HEK293T (cell line): ENCODE results near the gene DLG2.

Source experiments
- CTCF ChIA-PET: fragments of 350-600 bp; formaldehyde crosslinking; extraction: SDS; loops from one replicate; lab custom pipeline; 2021; ENCODE audit warnings: antibody characterized with exemption, inconsistent platforms; lab: Yijun Ruan, JAX
- POLR2A ChIA-PET: fragments of 350-600 bp; formaldehyde crosslinking; extraction: SDS; loops from one replicate; lab custom pipeline; 2020; ENCODE audit warnings: antibody characterized with exemption, inconsistent platforms; lab: Yijun Ruan, JAX
- DNase-seq: peaks from one replicate; pipeline ENCODE4 v3.0.0; 2012; ENCODE audit warnings: mixed read lengths; ENCODE audit errors: extremely low spot score
- ARNT ChIP-seq: fragments of 450-650 bp; IDR thresholded peaks from 2 replicates; pipeline ENCODE4 v1.6.1; 2017; ENCODE audit warnings: mild to moderate bottlenecking
- BHLHE40 ChIP-seq: fragments of 450-650 bp; IDR thresholded peaks from 2 replicates; pipeline ENCODE4 v1.6.1; 2016; ENCODE audit warnings: mild to moderate bottlenecking, moderate library complexity, borderline replicate concordance
- CTBP1 ChIP-seq: fragments of 450-650 bp; IDR thresholded peaks from 2 replicates; pipeline ENCODE4 v1.6.1; 2016; ENCODE audit warnings: borderline replicate concordance
- ELF4 ChIP-seq: fragments of 450-650 bp; IDR thresholded peaks from 2 replicates; pipeline ENCODE4 v1.6.1; 2017; ENCODE audit warnings: antibody characterized with exemption
- FOXA1 ChIP-seq: fragments of 450-650 bp; IDR thresholded peaks from 2 replicates; pipeline ENCODE4 v1.6.1; 2016; ENCODE audit warnings: mild to moderate bottlenecking
- FOXK2 ChIP-seq: fragments of 450-650 bp; IDR thresholded peaks from 2 replicates; pipeline ENCODE4 v1.6.1; 2016; ENCODE audit warnings: mild to moderate bottlenecking
- FOXM1 ChIP-seq: fragments of 450-650 bp; IDR thresholded peaks from 2 replicates; pipeline ENCODE4 v1.6.1; 2017; ENCODE audit warnings: mild to moderate bottlenecking, borderline replicate concordance
- HDGF ChIP-seq: fragments of 450-650 bp; IDR thresholded peaks from 2 replicates; pipeline ENCODE4 v1.6.1; 2017; ENCODE audit warnings: antibody characterized with exemption, borderline replicate concordance
- L3MBTL2 ChIP-seq: fragments of 450-650 bp; conservative IDR thresholded peaks from 2 replicates; pipeline ENCODE4 v1.6.1; 2016; ENCODE audit warnings: mild to moderate bottlenecking
- LEF1 ChIP-seq: fragments of 450-650 bp; IDR thresholded peaks from 2 replicates; pipeline ENCODE4 v1.6.1; 2017; ENCODE audit warnings: mild to moderate bottlenecking, borderline replicate concordance
- NFRKB ChIP-seq: fragments of 450-650 bp; IDR thresholded peaks from 2 replicates; pipeline ENCODE4 v1.6.1; 2016; ENCODE audit warnings: mild to moderate bottlenecking, moderate library complexity
- SP1 ChIP-seq: fragments of 450-650 bp; IDR thresholded peaks from 2 replicates; pipeline ENCODE4 v1.6.1; 2017
- SUZ12 ChIP-seq: fragments of 450-650 bp; IDR thresholded peaks from 2 replicates; pipeline ENCODE4 v1.6.1; 2016; ENCODE audit warnings: mild to moderate bottlenecking
- TARDBP ChIP-seq: fragments of 450-650 bp; IDR thresholded peaks from 2 replicates; pipeline ENCODE4 v1.6.1; 2016
- ZNF384 ChIP-seq: fragments of 450-650 bp; IDR thresholded peaks from 2 replicates; pipeline ENCODE4 v1.6.1; 2016
- TF ChIP-seq, protein P1 (sequence below): fragments of 450-650 bp; IDR thresholded peaks from 2 replicates; pipeline ENCODE4 v1.6.1; 2016

DLG2 gene

DNA sequence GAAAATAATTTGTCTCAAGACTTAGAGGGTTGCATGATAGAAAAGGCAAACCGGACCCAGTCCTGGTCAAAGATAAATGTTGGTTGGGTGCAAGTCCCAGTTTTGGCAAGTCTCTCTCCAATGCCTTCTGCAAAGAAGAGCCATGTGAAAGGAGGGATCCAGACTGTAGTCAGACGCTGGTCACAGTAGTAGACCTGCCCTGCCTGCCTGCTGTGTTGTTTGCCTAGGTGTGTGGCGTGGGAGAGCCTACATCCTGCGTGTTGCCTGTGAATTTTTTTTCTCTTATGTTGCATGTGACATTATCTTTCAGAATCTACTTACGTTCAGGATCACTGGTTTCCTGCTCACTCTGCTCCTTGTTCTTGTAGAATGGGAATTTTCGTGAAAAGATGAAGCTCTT lies 2143.3 kb downstream of the DLG2 start:
- CTCF ChIA-PET = no interaction called here
- POLR2A ChIA-PET = no interaction called here
- no peak for DNase-seq

GRCh38 chr11:83480811-83481210 lies 2146.3 kb downstream of the DLG2 start:
- ChIA-PET CTCF (interaction anchor here (0.6 to 0.7 kb wide), 2 partner anchors 8 to 415 kb away, joined by 3 read pairs; no protein-coding TSS in a partner anchor), POLR2A (interaction anchor here (1.0 kb wide), 1 partner anchor 195 kb away, joined by 3 read pairs; no protein-coding TSS in a partner anchor)
- DNase-seq = no peak
- no peak for TF ChIP-seq NFRKB
- TF ChIP-seq FOXA1 = no peak
- TF ChIP-seq, protein P1, sequence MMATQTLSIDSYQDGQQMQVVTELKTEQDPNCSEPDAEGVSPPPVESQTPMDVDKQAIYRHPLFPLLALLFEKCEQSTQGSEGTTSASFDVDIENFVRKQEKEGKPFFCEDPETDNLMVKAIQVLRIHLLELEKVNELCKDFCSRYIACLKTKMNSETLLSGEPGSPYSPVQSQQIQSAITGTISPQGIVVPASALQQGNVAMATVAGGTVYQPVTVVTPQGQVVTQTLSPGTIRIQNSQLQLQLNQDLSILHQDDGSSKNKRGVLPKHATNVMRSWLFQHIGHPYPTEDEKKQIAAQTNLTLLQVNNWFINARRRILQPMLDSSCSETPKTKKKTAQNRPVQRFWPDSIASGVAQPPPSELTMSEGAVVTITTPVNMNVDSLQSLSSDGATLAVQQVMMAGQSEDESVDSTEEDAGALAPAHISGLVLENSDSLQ = no peak
- TF ChIP-seq TARDBP = no peak
- no peak for TF ChIP-seq BHLHE40
- no peak for TF ChIP-seq HDGF
- no peak for TF ChIP-seq LEF1
- TF ChIP-seq ARNT = no peak
- TF ChIP-seq FOXM1 = no peak
- no peak for TF ChIP-seq CTBP1
- no peak for TF ChIP-seq SUZ12
- TF ChIP-seq ELF4 = no peak
- no peak for TF ChIP-seq SP1
- no peak for TF ChIP-seq L3MBTL2
- TF ChIP-seq ZNF384 = no peak
- TF ChIP-seq FOXK2 = no peak

More for the DNA sequence above, 2143.3 kb downstream of the DLG2 start:
- TF ChIP-seq SUZ12 = no peak
- TF ChIP-seq L3MBTL2 = no peak
- TF ChIP-seq CTBP1 = no peak
- TF ChIP-seq FOXM1 = no peak
- TF ChIP-seq SP1 = no peak
- TF ChIP-seq HDGF = no peak
- TF ChIP-seq LEF1 = no peak
- no peak for TF ChIP-seq ARNT
- TF ChIP-seq ZNF384 = no peak
- TF ChIP-seq NFRKB = no peak
- TF ChIP-seq ELF4 = no peak
- TF ChIP-seq BHLHE40 = no peak
- no peak for TF ChIP-seq TARDBP
- TF ChIP-seq FOXA1 = no peak
- TF ChIP-seq FOXK2 = no peak
- TF ChIP-seq, protein P1 = no peak

- ChIA-PET CTCF (interaction anchor here (0.6 kb wide), 1 partner anchor 9 kb away, joined by 3 read pairs; no protein-coding TSS in a partner anchor), POLR2A (interaction anchor here (1.0 kb wide), 1 partner anchor 195 kb away, joined by 3 read pairs; no protein-coding TSS in a partner anchor)
- DNase-seq = no peak
- no peak for TF ChIP-seq TARDBP
- no peak for TF ChIP-seq ZNF384
- TF ChIP-seq SP1 = no peak
- TF ChIP-seq L3MBTL2 = no peak
- TF ChIP-seq HDGF = no peak
- TF ChIP-seq LEF1 = no peak
- no peak for TF ChIP-seq ARNT
- TF ChIP-seq, protein P1 = no peak
- TF ChIP-seq FOXA1 = no peak
- TF ChIP-seq FOXK2 = no peak
- no peak for TF ChIP-seq BHLHE40
- no peak for TF ChIP-seq CTBP1
- TF ChIP-seq FOXM1 = no peak
- no peak for TF ChIP-seq ELF4
Measured at GRCh38 chr11:83480251-83480650, 2146.9 kb downstream of the DLG2 start.

GRCh38 chr11:83477772-83478171 lies 2149.4 kb downstream of the DLG2 start:
- ChIA-PET POLR2A (no interaction called here), CTCF (no interaction called here)
- no peak for DNase-seq
- TF ChIP-seq HDGF (no peak), SP1 (no peak), SUZ12 (no peak), L3MBTL2 (no peak), ZNF384 (no peak)

- POLR2A ChIA-PET = no interaction called here
- CTCF ChIA-PET = no interaction called here
- TF ChIP-seq NFRKB (no peak), LEF1 (no peak), FOXK2 (no peak), BHLHE40 (no peak), HDGF (no peak), FOXM1 (no peak), L3MBTL2 (no peak), ZNF384 (no peak), FOXA1 (no peak), CTBP1 (no peak), ARNT (no peak)
- DNase-seq = no peak
Measured at GRCh38 chr11:83475760-83476159, 2151.4 kb downstream of the DLG2 start.

DNA sequence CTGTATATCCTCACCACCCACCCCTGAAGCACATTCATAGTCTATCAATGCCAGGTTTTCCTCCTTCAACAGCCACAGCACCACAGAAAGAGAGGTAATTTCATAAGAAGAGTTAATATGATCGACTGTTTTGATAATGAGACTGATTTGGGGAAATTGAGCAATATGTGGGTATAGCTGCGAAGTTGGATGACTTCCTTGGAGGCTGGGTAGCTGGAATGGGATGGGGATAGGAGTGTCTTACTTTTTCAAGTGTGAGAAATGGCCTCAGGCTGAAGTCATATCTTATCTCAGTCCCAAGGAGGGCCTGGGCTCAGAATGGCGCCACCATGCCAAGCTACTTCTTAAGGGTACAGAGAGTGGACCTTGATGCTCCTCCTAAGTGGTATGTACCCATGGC lies 2153.4 kb downstream of the DLG2 start:
- ChIA-PET CTCF (no interaction called here), POLR2A (no interaction called here)
- no peak for TF ChIP-seq SUZ12
- no peak for TF ChIP-seq FOXM1
- no peak for TF ChIP-seq ZNF384
- TF ChIP-seq L3MBTL2 = no peak
- TF ChIP-seq, protein P1 = no peak
- TF ChIP-seq HDGF = no peak
- TF ChIP-seq CTBP1 = no peak
- no peak for TF ChIP-seq NFRKB
- no peak for TF ChIP-seq FOXK2
- TF ChIP-seq ARNT = no peak
- no peak for TF ChIP-seq BHLHE40
- DNase-seq = no peak
